ENCODE data around the gene POLN.

DNA sequence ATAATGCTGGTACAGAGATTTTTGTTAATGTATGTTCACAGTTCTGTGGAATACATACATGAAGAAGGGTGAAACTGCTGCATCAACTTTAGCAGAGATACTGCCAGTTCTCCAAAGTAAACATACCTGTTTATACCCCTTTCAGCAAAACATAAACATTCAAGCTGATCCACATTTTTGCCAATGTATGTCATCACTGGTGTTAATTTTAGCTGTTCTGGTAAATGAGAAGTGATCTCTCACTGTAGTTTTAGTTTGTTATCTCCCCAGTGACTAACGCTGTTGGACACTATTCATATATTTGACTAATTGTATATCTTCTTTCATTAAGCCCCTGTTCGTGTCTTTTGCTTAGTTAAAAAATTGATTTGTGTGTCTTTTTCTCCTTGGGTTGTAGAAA, 82.0 kb downstream of the POLN start:
- no peak for TF ChIP-seq EZH2 (IDR thresholded peaks at IDR 0.05; ENCODE audit: low read length, unreplicated experiment)
- TF ChIP-seq EZH2phosphoT487 (IDR thresholded peaks at IDR 0.05; ENCODE audit: borderline replicate concordance, low read length) = no peak
- TF ChIP-seq, protein P1, sequence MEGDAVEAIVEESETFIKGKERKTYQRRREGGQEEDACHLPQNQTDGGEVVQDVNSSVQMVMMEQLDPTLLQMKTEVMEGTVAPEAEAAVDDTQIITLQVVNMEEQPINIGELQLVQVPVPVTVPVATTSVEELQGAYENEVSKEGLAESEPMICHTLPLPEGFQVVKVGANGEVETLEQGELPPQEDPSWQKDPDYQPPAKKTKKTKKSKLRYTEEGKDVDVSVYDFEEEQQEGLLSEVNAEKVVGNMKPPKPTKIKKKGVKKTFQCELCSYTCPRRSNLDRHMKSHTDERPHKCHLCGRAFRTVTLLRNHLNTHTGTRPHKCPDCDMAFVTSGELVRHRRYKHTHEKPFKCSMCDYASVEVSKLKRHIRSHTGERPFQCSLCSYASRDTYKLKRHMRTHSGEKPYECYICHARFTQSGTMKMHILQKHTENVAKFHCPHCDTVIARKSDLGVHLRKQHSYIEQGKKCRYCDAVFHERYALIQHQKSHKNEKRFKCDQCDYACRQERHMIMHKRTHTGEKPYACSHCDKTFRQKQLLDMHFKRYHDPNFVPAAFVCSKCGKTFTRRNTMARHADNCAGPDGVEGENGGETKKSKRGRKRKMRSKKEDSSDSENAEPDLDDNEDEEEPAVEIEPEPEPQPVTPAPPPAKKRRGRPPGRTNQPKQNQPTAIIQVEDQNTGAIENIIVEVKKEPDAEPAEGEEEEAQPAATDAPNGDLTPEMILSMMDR (conservative IDR thresholded peaks at IDR 0.05; ENCODE audit: low read depth, low read length) = no peak

Measured in PC-3 (cell line).